ENCODE results near the gene LIMS2.

LIMS2 gene

GRCh38 chr2:127619203-127619590, 56.1 kb downstream of the LIMS2 start:
- DNase-seq: peak; percentile 29

GRCh38 chr2:127618551-127619202, 56.7 kb downstream of the LIMS2 start:
- DNase-seq: peak; percentile 39

- DNase-seq: peak; percentile 17
These were observed 59.7 kb downstream of the LIMS2 start for GRCh38 chr2:127615511-127616166.

DNA sequence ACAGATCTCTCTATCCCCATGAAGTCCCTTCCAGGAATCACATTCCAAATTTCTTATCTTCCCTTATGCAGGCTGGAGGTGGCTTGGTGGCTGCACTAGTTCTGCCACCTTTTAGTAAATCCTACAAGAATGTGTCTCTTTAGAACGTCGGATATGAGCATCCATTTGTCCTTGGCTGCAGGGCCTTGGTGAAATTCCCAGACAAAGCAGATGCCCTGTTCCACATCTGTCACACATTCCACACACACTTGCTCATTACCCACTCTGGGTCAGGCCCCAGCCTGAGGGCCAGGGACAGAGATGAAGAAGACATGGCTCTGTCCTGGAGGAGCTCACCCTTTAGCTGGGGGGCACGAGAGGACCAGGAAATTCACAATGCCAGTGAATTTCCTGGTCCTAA, 60.6 kb downstream of the LIMS2 start:
- DNase-seq: no peak

- DNase-seq: peak; percentile 10
These were observed 61.1 kb downstream of the LIMS2 start for GRCh38 chr2:127614246-127614645.

DNA sequence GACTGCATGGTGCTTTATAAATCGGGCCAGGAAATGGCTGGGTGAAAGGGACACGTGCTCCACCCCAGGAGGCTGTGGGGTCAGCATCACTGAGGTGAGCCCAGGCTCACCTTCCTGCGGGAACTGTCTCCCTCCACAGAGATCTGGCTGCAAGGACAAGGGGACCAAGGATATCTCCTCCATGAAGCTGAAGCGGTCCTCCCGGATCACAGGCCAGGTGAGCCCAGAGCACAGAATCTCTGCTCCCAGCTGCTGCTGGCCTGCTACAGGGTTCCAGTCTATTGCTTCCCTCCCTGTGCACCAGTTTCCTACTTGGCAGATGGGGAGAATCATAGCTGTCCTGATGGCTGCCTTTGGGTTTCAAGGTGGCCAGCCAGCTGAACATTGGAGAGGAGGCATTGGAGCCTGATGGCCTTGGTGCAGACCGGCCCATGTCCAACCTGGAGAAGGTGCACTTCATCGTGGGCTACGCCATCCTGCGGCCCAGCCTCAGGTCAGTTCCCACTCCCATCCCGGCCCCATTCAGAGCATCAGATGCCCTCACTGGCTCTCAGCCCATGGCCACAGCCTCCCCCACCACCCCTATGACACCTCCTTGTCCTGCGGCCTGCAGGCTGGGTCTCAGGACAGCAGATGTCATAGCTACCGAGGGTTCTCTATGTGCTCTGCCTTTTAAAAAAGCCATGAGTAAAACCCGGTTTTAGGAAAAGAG, 63.1 kb downstream of the LIMS2 start:
- peak; percentile 21 for DNase-seq

DNA sequence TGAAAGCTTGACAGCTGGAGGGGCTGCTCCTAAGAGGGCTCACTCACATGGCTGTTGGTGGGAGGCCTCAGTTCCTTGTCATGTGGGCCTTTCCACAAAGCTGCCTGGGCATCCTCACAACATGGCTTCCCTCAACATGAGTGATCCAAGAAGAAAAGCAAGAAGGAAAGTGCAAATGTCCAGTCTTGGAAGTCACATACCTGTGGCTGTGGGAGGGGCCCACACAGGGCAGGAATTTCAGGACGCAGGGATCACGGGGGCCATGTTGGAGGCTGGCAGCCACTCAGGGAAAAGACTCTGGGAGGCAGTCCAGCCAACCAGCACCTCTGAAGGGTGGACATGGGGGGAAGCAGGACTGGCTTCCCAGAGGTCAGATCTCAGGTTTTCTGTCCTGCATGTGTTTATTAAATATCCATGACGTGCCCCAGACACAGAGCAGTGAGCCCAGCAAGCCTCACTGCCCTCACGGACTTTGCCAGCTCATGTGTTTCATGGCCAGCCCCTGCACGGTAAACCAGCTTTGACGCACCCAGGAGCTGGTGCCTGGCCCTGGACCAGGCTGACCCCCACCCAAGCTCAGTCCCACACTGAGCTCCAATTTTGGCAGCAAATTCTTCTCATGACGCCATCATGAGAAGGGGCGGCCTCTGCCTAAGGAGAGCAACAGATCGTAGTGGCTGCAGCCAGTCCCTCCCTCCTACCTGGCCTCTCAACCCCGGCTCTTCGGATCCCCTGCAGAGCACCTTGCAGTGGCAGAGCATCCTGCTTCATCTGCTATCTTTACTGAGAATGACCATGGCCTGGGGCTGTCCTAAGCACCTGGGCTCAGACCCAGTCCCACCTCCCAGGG, 64.0 kb downstream of the LIMS2 start:
- DNase-seq: peak; percentile 11

DNA sequence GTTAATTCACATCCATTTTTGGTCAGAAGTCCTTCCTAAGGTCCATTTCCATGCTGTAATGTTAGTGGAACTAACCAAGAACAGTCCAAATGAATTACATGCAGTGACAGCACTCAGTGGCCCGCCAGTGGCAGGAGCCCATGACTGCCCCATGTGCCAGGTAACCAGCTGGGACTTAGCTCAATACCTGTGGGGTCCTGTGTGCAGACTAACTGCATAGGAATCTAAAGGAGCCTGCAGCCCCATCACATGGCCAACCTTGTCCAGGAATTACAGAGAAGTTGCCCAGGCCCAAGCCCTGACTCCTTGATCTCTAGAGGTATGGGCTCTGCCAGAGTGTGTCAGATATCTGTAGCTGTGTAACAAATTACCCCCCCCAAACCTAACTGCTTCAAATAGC, 64.8 kb downstream of the LIMS2 start:
- DNase-seq: no peak

DNA sequence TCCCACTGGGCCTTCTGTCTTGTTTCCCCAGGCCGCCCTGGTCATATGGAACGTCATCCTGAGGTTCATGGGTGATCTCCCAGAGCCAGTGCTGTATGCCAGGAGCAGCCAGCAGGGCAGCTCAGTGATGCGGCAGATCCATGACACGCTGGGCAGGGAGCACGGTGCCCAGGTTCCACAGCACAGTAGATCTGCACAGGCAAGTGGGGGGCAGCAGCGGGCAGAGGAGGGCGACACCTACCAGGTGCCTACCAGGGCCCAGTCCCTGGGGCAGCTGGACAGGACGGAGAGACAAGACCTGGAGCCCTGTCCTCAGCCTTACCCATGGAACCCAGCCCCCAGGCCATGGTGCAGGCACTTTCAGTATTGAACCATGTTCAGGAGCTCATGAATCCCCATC, 65.5 kb downstream of the LIMS2 start:
- peak; percentile 13 for DNase-seq

GRCh38 chr2:127609031-127609751, 66.1 kb downstream of the LIMS2 start:
- peak; percentile 32 for DNase-seq

DNA sequence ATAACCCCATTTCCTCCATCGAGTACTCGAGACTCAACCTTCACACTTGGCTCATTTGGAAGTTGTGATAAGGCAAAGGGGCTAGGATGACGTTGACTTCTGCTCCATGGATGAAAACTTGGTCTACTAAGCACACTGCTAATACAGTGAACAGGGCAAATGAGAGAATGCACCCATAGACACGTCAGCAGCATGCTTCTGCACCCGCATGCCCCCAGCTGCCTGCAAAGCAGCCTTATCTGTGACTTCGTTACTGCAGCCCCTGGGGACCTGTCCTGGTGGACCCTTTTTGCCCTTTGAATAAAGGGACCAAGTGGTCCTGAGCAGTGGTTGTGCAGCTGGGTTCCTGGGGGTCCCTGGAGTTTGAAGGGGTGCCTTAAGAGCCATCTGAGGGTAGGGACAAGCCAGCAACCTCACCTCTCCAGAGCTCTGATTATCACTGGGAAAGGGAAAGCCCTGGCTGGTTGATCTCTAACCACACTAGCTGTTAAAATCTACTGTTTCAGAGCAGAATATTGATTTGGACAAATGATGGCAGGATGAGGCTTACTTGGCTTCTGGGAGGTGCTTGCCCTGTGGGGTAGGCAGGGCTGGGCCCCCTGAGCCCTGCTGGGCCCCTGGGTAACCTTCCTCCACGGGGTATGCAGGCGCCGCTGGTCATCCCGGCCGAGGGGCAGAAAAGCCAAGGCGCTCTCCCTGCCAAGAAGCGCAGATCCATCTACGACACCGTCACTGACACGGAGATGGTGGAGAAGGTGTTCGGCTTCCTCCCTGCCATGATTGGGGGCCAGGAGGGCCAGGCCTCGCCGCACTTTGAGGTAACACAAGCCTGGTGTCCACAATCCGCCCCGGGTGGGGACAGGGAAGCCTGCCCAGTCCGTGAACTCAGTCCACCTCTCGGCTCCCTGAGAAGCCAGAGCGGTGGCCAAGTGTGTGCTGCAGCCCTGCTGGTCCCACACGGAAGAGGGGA, 67.0 kb downstream of the LIMS2 start:
- peak; percentile 25 for DNase-seq

GRCh38 chr2:127607399-127607908, 67.9 kb downstream of the LIMS2 start:
- no peak for DNase-seq

- DNase-seq: peak; percentile 17
These were observed 68.5 kb downstream of the LIMS2 start for GRCh38 chr2:127606625-127607398.

GRCh38 chr2:127605691-127606263, 69.6 kb downstream of the LIMS2 start:
- peak; percentile 28 for DNase-seq

DNA sequence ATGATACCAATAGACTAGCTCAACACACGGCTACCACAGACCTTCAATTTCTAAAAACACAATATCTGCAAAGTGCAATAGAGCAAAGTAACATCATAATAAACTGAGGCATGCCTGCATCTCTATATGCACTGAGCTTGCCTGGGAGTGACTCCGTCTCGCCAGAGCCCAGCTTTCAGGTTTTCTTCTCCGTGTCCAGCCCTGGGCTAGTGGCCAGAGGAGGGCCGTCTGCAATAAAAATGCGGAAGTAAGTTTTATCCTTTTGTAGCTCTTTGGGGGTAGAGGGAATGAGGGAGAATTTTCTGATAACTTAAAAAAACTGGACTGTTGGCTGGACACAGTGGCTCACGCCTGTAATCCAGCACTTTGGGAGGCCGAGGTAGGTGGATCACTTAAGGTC, 70.3 kb downstream of the LIMS2 start:
- DNase-seq: peak; percentile 35

DNA sequence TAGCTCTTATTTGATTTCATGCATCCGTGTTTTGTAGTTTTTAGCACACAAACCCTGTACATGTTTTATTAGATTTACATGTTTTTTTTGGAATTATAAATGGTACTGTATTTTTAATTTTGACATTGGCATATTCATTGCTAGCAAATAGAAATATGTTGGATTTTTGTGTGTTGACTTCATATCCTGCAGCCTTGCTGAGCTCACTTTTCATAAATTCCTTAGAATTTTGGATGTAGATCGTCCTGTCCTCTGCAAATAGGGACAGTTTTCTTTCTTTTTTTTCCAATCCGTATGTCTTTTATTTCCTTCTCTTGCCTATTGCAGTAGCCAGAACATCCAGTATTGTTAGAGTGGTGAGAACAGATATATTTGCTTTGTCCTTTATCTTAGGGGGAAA, 76.1 kb downstream of the LIMS2 start:
- no peak for DNase-seq

GRCh38 chr2:127598711-127599110, 76.6 kb downstream of the LIMS2 start:
- no peak for DNase-seq

GRCh38 chr2:127597984-127598380, 77.3 kb downstream of the LIMS2 start:
- DNase-seq: no peak

DNA sequence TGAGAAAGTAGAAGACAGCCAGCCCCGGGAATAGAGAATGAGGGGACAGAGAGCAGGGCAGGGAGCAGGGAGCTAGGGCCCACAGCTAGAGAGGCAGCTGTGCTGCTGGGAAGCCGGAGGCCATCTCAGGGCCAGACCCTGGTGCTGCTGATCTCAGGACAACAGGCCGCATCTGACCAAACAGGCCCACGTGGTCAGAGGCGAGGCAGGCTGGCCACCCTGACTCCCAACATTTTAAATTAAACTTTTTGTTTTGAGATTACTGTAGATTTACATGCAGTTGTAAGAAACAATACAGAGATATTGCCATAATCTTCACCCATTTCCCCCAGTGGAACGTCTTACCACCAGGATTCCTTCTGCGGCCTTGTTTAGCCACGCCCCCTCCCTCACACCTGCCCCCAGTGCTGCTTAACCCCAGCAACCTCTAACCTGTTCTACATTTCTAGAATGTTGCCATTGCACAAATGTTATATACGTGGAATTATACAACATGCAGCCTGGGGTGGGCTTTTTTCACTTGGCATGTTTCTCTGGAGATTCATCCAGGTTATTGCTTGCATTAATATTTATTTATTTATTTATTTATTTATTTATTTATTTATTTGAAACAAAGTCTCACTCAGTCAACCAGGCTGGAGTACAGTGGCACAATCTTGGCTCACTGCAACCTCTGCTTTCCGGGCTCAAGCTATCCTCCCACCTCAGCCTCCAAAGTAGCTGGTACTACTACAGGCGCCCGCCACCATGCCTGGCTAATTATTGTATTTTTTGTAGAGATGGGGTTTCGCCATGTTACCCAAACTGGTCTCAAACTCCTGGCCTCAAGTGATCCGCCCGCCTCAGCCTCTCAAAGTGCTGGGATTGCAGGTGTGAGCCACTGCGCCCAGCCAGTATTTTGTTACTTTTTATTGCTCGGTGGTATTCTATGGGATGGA, 78.0 kb downstream of the LIMS2 start:
- DNase-seq: peak; percentile 35
